Nucleus accumbens (tissue), 56 donors: Measurements from ENCODE around the gene PRDM16.

Experiments used
- DNase-seq, 56 donors: peaks; one replicate each; lab custom pipeline; 2025; lab: John Stamatoyannopoulos, UW

PRDM16 gene

GRCh38 chr1:3187415-3188149 lies 118.6 kb downstream of the PRDM16 start:
- no peak for DNase-seq

GRCh38 chr1:3188150-3188971 lies 119.4 kb downstream of the PRDM16 start:
- DNase-seq, result no peak

- no peak for DNase-seq
Observed at GRCh38 chr1:3190256-3191041, 121.4 kb downstream of the PRDM16 start.

DNA sequence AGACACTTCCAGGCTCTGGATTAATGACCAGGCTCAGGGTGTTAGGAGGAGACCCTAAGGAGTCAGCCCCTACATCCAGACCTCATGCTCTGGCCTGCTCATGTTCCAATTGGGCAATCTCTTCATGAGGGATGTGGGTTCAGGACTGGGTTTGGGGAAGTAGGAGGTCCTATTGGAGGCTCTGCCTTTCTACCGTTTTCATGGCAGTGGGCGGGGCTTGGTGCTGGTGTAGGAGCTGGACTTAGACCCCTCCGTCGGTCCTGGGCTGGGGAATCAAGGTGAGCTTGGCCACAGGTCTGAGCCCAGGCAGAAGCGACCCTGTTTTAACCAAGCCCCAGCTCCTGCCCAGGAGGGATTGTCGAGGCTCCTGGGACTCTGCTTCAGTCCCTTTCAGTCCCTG lies 123.4 kb downstream of the PRDM16 start:
- no peak for DNase-seq

- no peak for DNase-seq
Observed at GRCh38 chr1:3192825-3193224, 123.8 kb downstream of the PRDM16 start.

DNA sequence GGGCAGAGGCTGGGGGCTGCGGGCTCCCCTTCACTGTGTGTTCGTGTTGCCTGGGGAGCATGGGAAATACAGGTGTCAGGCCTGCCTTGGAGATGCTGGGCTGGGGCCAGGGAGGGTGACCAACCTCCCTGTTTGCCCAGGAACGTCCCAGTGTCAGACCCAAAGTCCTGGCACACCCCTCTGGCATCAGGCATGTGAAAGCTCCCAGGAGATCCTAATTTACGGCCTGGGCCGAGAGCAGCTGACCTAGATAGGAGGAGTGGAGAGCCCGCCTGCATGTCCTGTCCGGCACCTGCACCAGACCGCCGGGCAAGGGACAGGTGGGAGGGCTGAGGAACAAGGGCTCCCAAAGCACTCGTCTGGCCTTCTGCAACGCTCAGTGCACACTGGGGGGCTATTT lies 124.8 kb downstream of the PRDM16 start:
- DNase-seq, result no peak

- no peak for DNase-seq
Observed at GRCh38 chr1:3194760-3195479, 125.9 kb downstream of the PRDM16 start.

GRCh38 chr1:3195480-3195815 lies 126.4 kb downstream of the PRDM16 start:
- no peak for DNase-seq

- no peak for DNase-seq
Observed at GRCh38 chr1:3195966-3196515, 127.0 kb downstream of the PRDM16 start.

- DNase-seq, result no peak
Observed at GRCh38 chr1:3196577-3197245, 127.7 kb downstream of the PRDM16 start.

DNA sequence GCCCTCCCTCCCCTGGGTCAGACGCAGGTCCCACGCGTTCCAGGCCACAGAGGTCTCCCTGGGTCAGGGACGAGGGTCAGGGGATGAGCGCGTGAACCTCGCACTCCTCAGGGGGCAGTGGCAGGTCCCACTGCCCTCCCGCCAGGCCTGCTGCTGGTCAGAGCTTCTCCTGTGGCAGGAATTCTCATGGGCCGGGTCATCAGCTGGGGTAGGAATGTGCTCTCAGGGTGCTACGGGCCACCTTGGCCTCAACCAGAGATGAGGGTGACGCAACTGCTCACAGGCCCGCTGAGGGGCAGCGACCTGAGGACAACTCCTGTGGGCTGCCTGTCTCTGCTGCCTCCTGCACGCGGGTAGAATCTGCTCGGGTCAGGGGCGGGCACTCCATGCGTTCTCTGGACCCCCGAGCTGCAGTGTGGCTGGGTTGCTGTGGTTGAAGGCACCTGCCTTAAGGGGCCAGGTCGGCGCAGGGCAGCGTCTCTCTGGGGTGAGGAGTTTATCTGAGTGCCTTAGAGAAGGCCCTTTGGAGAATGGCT lies 128.8 kb downstream of the PRDM16 start:
- no peak for DNase-seq

DNA sequence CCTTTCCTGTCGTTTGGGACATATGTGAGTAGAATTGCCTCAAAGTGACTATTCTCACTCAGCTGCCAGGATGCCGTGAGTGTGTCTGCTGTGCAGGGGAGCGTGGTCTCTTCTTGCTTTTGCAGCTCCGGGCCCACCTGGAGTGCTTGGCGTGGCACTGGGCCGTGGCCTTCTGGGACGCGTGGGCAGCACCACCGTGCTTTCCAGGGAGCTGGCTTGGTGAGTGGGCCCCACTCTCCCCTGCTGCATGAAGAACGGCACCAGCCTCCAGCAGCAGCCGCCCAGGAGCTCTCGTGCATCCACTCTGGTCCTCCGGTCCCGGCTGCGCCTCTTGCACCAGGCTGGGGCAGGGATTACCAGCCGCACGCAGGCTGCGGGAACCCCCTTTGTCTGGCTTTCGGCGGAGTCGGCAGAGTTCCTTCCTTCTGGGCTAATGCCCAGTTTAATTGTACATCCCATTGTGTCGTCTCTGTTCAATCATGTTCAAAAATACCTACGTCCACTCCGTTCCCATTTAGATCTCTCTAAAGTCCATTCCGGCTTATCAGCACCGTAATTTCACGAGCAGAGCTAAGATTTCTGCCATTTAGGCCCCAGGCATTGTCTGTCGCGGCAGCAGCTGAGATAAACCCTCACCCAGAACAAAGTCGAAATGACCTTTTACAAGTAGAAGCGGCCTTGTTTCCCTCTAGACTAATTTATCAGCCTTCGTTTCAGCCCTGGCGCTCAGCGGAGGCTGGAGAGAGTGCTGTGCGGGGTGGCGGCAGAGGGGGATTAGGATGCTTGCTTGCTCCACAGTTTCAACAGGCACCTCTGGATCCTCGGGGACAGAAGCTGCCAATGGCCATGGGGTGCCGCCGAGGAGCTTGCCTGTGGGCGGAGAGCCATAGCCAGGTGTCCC lies 129.6 kb downstream of the PRDM16 start:
- DNase-seq, result no peak

- DNase-seq, result no peak
Observed at GRCh38 chr1:3204725-3205124, 135.7 kb downstream of the PRDM16 start.

DNA sequence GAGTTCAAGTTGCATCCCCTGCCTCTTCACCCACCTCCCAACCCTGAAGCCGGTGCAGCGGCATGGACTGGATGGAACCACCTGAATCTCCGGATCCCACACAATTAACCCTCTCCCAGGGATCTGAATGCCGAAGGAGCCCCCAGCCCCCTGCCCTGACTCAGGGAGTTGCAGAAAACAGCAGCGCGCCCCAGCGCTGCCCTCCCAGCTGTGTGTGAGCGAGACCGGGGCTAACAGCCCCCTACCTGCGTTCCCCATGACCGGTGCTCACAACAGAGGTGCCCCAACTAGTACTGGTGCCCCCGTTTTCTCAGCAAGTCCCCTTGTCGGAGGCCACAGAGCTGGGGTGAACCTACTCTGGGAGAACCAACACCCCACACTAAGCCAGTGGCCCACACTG lies 136.8 kb downstream of the PRDM16 start:
- no peak for DNase-seq

DNA sequence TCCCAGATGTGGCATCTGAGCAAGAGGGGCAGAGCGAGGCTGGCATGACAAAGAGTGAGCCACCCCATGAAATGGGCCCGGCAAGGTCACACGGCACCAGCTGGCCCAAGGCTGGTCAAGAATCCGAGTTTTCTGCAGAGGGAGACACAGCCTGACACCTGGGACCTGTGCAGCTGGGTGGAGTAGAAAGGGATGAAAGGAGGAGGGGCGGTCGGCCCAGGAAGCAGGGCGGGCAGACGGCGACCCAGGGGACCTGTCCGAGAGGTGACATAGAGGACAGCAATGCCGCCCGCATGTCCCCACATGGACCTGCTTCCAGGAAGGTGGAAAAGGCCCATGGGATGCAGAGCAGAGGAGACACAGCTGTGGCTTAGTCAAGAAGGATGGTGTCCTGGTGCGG lies 137.7 kb downstream of the PRDM16 start:
- no peak for DNase-seq

GRCh38 chr1:3207217-3207848 lies 138.3 kb downstream of the PRDM16 start:
- no peak for DNase-seq

GRCh38 chr1:3208819-3209200 lies 139.8 kb downstream of the PRDM16 start:
- no peak for DNase-seq

- no peak for DNase-seq
Observed at GRCh38 chr1:3209201-3209600, 140.2 kb downstream of the PRDM16 start.
